A549 treated with CORT108297 at 1 μM for 4 hours (cell line): ENCODE results near the gene FBXL2. TPM values are rescaled to one million over a fixed set of nuclear protein-coding genes. Genes with fewer than 3 reads are reported as not detected.

Experiments used
- total RNA-seq: library from RNA; stranded (reverse); fragments of 200-300 nt; extraction: Qiagen RNA extraction; gene quantifications from 5 replicates; pipeline ENCODE4 v1.2.3, GENCODE V29; 2022

The FBXL2 gene, protein sequence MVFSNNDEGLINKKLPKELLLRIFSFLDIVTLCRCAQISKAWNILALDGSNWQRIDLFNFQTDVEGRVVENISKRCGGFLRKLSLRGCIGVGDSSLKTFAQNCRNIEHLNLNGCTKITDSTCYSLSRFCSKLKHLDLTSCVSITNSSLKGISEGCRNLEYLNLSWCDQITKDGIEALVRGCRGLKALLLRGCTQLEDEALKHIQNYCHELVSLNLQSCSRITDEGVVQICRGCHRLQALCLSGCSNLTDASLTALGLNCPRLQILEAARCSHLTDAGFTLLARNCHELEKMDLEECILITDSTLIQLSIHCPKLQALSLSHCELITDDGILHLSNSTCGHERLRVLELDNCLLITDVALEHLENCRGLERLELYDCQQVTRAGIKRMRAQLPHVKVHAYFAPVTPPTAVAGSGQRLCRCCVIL
- 7.3 to 9.4 TPM (median 8.0 TPM) in 5 replicates for total RNA-seq

GRCh38 chr3:33277193-33277882 lies at the start of gene FBXL2:
FBXL2 (plus strand) TSS chr3:33277442; CDS start chr3:33277513, 71 bp downstream.

Other genes with a start within 250 kb of the FBXL2 start
- 67.0 to 79.8 TPM (median 70.7 TPM) in 5 replicates for gene GLB1, start 180.3 kb upstream of the FBXL2 start, total RNA-seq
- 1.2 to 1.7 TPM (median 1.6 TPM) in 5 replicates for gene TMPPE, start 180.3 kb upstream of the FBXL2 start, total RNA-seq
- 249 to 301 TPM (median 284 TPM) in 5 replicates for gene CRTAP, start 163.4 kb upstream of the FBXL2 start, total RNA-seq
- gene SUSD5, start 58.6 kb upstream of the FBXL2 start, total RNA-seq: 3.0 to 4.4 TPM (median 3.1 TPM) in 5 replicates
- gene UBP1, start 163.0 kb downstream of the FBXL2 start, total RNA-seq: 51.9 to 59.0 TPM (median 57.4 TPM) in 5 replicates